ENCODE measurements around the gene SGMS1.
"Not testable (repeated sequence)": the region's sequence is repeated elsewhere in the genome, so short reads cannot be mapped to it uniquely, and the experiment has no call there.

Gene SGMS1

GRCh38 chr10:50574305-50574704 lies 49.5 kb downstream of the SGMS1 start:
- no peaks in the 10 kb centered on the region for H3K36me3 ChIP-seq (replicated peaks)
- no peak overlapping the region for H3K27ac ChIP-seq
- TF ChIP-seq, protein P1, sequence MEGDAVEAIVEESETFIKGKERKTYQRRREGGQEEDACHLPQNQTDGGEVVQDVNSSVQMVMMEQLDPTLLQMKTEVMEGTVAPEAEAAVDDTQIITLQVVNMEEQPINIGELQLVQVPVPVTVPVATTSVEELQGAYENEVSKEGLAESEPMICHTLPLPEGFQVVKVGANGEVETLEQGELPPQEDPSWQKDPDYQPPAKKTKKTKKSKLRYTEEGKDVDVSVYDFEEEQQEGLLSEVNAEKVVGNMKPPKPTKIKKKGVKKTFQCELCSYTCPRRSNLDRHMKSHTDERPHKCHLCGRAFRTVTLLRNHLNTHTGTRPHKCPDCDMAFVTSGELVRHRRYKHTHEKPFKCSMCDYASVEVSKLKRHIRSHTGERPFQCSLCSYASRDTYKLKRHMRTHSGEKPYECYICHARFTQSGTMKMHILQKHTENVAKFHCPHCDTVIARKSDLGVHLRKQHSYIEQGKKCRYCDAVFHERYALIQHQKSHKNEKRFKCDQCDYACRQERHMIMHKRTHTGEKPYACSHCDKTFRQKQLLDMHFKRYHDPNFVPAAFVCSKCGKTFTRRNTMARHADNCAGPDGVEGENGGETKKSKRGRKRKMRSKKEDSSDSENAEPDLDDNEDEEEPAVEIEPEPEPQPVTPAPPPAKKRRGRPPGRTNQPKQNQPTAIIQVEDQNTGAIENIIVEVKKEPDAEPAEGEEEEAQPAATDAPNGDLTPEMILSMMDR (IDR thresholded peaks at IDR 0.05; ENCODE audit: low read depth, low read length, missing control alignments): peak; percentile 29
- no peak overlapping the region for H3K4me3 ChIP-seq (ENCODE audit: low read depth, low read length)
- no peaks in the 10 kb centered on the region for H3K27me3 ChIP-seq (replicated peaks)
- in situ Hi-C loops (cut with HindIII; ENCODE audit: low pct_ligation_motif_present, low sequenced_read_pairs): no loop called here
- DNase-seq: no peak

GRCh38 chr10:50572017-50572491 lies 51.7 kb downstream of the SGMS1 start:
- TF ChIP-seq, protein P1 (IDR thresholded peaks at IDR 0.05; ENCODE audit: low read depth, low read length, missing control alignments): no peak
- H3K27me3 ChIP-seq (replicated peaks): no peaks in the 10 kb centered on the region
- H3K4me3 ChIP-seq (ENCODE audit: low read depth, low read length): no peak overlapping the region
- H3K36me3 ChIP-seq (replicated peaks): no peaks in the 10 kb centered on the region
- in situ Hi-C loops (cut with HindIII; ENCODE audit: low pct_ligation_motif_present, low sequenced_read_pairs): no loop called here
- no peak for DNase-seq
- H3K27ac ChIP-seq: no peak overlapping the region

- H3K27ac ChIP-seq; H3K36me3 ChIP-seq (replicated peaks); H3K4me3 ChIP-seq (ENCODE audit: low read depth, low read length); H3K27me3 ChIP-seq (replicated peaks); in situ Hi-C loops (cut with HindIII; ENCODE audit: low pct_ligation_motif_present, low sequenced_read_pairs); DNase-seq: not testable (repeated sequence)
These were observed 55.0 kb downstream of the SGMS1 start for GRCh38 chr10:50568750-50569149.

GRCh38 chr10:50567384-50567783 lies 56.4 kb downstream of the SGMS1 start:
- no peaks in the 10 kb centered on the region for H3K36me3 ChIP-seq (replicated peaks)
- no peak overlapping the region for H3K4me3 ChIP-seq (ENCODE audit: low read depth, low read length)
- no peak overlapping the region for H3K27ac ChIP-seq
- TF ChIP-seq, protein P1 (IDR thresholded peaks at IDR 0.05; ENCODE audit: low read depth, low read length, missing control alignments): no peak
- H3K27me3 ChIP-seq (replicated peaks): no peaks in the 10 kb centered on the region
- no peak for DNase-seq
- in situ Hi-C loops (cut with HindIII; ENCODE audit: low pct_ligation_motif_present, low sequenced_read_pairs): no loop called here

GRCh38 chr10:50566150-50566549 lies 57.6 kb downstream of the SGMS1 start:
- DNase-seq: no peak
- Histone ChIP-seq H3K4me3 (ENCODE audit: low read depth, low read length) (no peak overlapping the region), H3K27ac (no peak overlapping the region), H3K27me3 (replicated peaks) (no peaks in the 10 kb centered on the region), H3K36me3 (replicated peaks) (no peaks in the 10 kb centered on the region)
- in situ Hi-C loops (cut with HindIII; ENCODE audit: low pct_ligation_motif_present, low sequenced_read_pairs): no loop called here
- TF ChIP-seq, protein P1 (IDR thresholded peaks at IDR 0.05; ENCODE audit: low read depth, low read length, missing control alignments): no peak

DNA sequence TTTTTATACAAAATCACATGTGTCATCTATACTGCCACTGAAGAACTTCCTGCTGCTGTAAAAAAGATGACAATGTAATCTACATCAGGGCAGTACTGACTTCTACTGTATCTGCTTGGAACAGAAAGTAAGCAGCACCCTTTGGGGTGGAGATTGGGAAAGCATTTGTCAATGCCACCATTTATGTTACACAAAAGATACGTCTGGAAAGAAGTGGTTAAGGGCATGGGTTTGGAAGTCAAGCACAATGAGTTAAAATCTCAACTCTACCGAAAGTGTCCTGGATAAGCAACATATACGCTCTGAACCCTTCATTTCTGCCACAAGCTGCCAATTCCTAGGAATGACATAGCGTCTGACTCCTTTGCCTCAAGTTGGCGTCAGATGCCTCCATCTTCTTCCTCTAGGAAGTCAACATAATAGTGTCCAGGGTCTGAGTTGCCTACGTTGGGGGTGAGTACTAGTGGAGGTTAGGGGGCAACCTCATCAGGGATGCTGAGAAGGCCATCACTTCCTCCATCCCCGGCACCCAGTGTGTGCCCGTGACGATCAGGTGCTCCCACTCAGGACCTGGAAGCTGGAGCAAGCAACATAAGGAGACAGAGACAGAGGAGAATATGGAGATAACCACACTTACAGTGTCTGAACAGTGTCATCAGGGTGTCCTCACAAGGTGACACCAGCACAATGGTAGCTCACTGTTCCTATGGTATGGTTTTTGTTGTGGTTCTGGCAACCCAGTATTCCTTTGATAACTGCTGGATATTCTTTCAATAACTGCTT lies 58.3 kb downstream of the SGMS1 start:
- Histone ChIP-seq H3K27ac (no peak overlapping the region), H3K36me3 (replicated peaks) (no peaks in the 10 kb centered on the region), H3K27me3 (replicated peaks) (no peaks in the 10 kb centered on the region), H3K4me3 (ENCODE audit: low read depth, low read length) (no peak overlapping the region)
- DNase-seq: no peak
- TF ChIP-seq, protein P1 (IDR thresholded peaks at IDR 0.05; ENCODE audit: low read depth, low read length, missing control alignments): no peak
- in situ Hi-C loops (cut with HindIII; ENCODE audit: low pct_ligation_motif_present, low sequenced_read_pairs): no loop called here

All from brain microvascular endothelial cell (primary cell).